ENCODE data around the gene TUBG2.

Gene TUBG2

GRCh38 chr17:42677921-42678781 lies 19.1 kb downstream of the TUBG2 start:
- DNase-seq, result peak; percentile 85

- peak; percentile 61 for DNase-seq
Observed at GRCh38 chr17:42678951-42679491, 19.9 kb downstream of the TUBG2 start.

GRCh38 chr17:42679492-42680330 lies 20.6 kb downstream of the TUBG2 start:
- DNase-seq, result peak; percentile 80

GRCh38 chr17:42680331-42680808 lies 21.3 kb downstream of the TUBG2 start:
- DNase-seq, result peak; percentile 12

- DNase-seq, result peak; percentile 68
Observed at GRCh38 chr17:42681976-42682721, 23.1 kb downstream of the TUBG2 start, which contains the start of gene CNTNAP1. CNTNAP1 (plus strand) TSS chr17:42682531; CDS start chr17:42682830, 299 bp downstream.

- DNase-seq, result peak; percentile 55
Observed at GRCh38 chr17:42682722-42683403, 23.8 kb downstream of the TUBG2 start.

GRCh38 chr17:42683407-42684034 lies 24.4 kb downstream of the TUBG2 start:
- DNase-seq, result no peak

- no peak for DNase-seq
Observed at GRCh38 chr17:42684929-42685556, 26.0 kb downstream of the TUBG2 start.

- DNase-seq, result no peak
Observed at GRCh38 chr17:42685831-42686230, 26.7 kb downstream of the TUBG2 start.

- no peak for DNase-seq
Observed at GRCh38 chr17:42686520-42687128, 27.5 kb downstream of the TUBG2 start.

GRCh38 chr17:42687707-42688320 lies 28.7 kb downstream of the TUBG2 start:
- no peak for DNase-seq

GRCh38 chr17:42690596-42690995 lies 31.5 kb downstream of the TUBG2 start:
- DNase-seq, result no peak

GRCh38 chr17:42691021-42691545 lies 32.0 kb downstream of the TUBG2 start:
- DNase-seq, result no peak

- DNase-seq, result no peak
Observed at GRCh38 chr17:42692489-42692888, 33.4 kb downstream of the TUBG2 start.

GRCh38 chr17:42694524-42694923 lies 35.4 kb downstream of the TUBG2 start:
- no peak for DNase-seq

GRCh38 chr17:42695500-42695899 lies 36.4 kb downstream of the TUBG2 start:
- no peak for DNase-seq

GRCh38 chr17:42697108-42697811 lies 38.2 kb downstream of the TUBG2 start:
- no peak for DNase-seq

- no peak for DNase-seq
Observed at GRCh38 chr17:42698736-42699414, 39.8 kb downstream of the TUBG2 start.

GRCh38 chr17:42699415-42699740 lies 40.3 kb downstream of the TUBG2 start:
- no peak for DNase-seq
